ENCODE results near the gene SHROOM3. TPM values are rescaled to one million over a fixed set of nuclear protein-coding genes. Genes with fewer than 3 reads are reported as not detected.

The SHROOM3 gene
- total RNA-seq, 1 donor from 2014 or later: 0.05 TPM

DNA sequence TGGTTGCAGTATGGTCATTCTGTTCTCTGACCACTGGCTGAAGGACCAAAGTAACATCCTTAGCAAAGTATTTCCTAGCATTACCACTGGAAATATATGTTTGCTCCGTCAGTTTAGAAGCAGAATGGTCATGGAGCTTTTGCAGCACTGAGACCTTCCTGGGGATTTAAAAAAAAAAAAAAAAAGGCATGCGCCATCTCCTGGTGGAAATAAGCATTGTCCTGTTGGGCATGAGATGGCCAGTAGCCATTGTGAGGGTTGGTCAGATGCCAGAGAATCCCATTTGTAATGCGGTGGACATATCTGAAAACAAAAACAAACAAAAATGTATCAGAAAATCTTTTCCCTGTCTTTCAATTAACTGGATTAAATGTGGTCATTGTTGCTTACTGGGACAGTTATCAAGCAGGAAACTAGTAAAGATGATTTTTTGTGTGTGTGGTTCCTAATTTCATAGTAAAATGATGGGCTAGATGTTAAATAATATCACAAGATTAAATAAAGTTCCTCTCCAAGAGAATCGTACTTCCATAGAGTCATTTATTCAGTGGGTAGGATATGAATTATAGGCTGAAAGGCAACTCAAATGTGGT is 323.4 kb downstream of the SHROOM3 start:
- intact Hi-C loops (cut with micrococcal nuclease): loop anchor here (2.0 kb wide), 1 partner anchor 246 kb away; no protein-coding TSS in a partner anchor
- Mint-ChIP-seq H3K9me3 (no peaks in the 10 kb centered on the region), H3K36me3 (ENCODE audit: low read depth) (no peaks in the 10 kb centered on the region), H3K27ac (no peak overlapping the region), H3K4me3 (no peak overlapping the region), H3K27me3 (peaks cover 6% of the 10 kb centered on the region), H3K4me1 (peaks cover 3% of the 10 kb centered on the region)
- DNase-seq: peak; percentile 69

DNA sequence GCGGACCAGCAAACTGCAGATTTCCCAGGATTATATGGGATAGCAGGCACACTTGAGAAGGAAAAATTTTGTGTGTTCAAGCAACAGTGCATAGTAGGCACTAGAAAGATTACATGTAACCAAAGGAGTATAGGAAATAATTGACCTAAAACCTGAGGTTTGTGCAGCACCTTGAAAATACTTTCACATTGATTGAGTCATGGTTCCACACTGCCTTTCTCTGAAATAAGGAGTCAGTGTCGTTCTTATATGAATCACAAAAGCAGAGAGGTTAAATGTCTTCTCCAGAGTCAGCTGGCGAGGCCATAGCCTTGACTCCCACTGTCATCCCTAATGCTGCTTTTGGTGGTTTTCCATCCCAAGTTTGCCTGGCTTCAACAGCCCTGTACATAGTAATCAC is 324.0 kb downstream of the SHROOM3 start:
- H3K9me3 Mint-ChIP-seq: no peaks in the 10 kb centered on the region
- intact Hi-C loops (cut with micrococcal nuclease): loop anchor here (2.0 kb wide), 1 partner anchor 246 kb away; no protein-coding TSS in a partner anchor
- no peaks in the 10 kb centered on the region for H3K36me3 Mint-ChIP-seq (ENCODE audit: low read depth)
- no peak overlapping the region for H3K27ac Mint-ChIP-seq
- peaks cover 6% of the 10 kb centered on the region for H3K27me3 Mint-ChIP-seq
- no peak overlapping the region for H3K4me3 Mint-ChIP-seq
- H3K4me1 Mint-ChIP-seq: peaks cover 3% of the 10 kb centered on the region
- no peak for DNase-seq

DNA sequence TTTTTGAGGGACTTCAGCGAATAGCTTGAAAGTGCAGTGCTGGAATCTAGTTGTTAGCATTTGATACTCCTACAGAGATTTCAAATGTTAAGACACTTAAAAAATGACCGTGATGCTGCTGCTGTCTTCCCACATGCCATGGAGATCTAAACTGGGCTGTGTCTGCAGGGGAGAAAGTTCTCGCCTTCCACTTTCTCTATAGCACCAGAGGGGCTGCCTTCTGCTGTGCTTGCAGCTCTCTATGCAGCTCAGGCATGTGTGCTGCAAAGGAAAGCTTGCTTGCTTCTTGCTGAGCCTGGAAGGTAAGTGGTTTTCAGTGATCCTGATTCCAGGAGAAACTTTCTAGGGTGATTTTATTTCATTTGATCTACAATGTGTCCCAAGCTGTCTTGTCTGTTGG is 325.2 kb downstream of the SHROOM3 start:
- DNase-seq: no peak
- intact Hi-C loops (cut with micrococcal nuclease): no loop called here
- Mint-ChIP-seq H3K4me3 (no peak overlapping the region), H3K27ac (no peak overlapping the region), H3K27me3 (peaks cover 6% of the 10 kb centered on the region), H3K4me1 (peaks cover 3% of the 10 kb centered on the region), H3K36me3 (ENCODE audit: low read depth) (no peaks in the 10 kb centered on the region), H3K9me3 (no peaks in the 10 kb centered on the region)

DNA sequence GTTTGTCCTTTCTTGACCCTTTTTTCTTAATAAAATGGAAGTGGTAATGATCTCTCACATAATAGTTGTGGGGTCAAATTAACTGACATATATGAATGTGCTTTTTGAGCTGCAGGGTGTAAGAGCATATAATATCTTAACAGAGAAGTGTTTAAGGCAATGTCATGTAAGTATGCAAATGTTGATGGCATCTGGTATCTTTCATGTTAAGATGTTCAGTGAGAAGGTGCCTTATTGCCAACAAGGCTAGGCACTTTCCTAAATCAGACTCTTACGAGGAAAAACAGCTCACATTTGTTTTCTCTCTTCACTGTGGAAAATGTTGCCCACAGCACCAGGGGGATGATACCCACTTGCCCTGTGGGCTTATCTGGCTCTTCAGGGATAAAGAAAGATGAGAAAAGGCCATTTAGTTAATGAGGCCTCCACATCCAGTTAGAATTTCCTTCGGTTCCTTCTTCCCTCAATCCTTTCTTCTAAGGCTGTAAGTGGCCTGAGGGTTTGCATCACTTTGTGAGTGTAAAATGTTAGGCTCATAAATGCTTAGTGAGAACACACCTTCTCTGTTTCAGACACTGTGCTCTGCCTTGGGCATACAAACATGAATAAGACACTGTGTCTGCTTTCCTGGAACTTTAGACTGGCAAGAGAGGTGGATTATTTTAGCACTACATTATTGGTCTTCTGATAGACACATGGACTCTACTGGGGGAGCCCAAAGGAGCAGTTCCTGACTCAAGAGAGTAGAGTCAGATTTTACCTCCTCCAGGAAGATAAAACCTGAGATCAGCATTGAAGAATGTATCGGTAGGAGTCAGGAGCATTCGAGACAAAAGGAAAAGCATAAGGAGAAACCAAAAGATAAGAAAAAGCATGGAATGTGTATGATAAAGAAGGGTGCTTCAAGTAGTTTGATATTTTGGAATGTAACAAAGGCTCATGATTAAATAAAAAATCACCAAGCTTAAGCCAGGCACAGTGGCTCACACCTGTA is 327.4 kb downstream of the SHROOM3 start:
- intact Hi-C loops (cut with micrococcal nuclease): no loop called here
- peaks cover 3% of the 10 kb centered on the region for H3K4me1 Mint-ChIP-seq
- H3K9me3 Mint-ChIP-seq: no peaks in the 10 kb centered on the region
- H3K4me3 Mint-ChIP-seq: no peak overlapping the region
- H3K36me3 Mint-ChIP-seq (ENCODE audit: low read depth): no peaks in the 10 kb centered on the region
- DNase-seq: no peak
- H3K27ac Mint-ChIP-seq: no peak overlapping the region
- H3K27me3 Mint-ChIP-seq: peaks cover 6% of the 10 kb centered on the region

DNA sequence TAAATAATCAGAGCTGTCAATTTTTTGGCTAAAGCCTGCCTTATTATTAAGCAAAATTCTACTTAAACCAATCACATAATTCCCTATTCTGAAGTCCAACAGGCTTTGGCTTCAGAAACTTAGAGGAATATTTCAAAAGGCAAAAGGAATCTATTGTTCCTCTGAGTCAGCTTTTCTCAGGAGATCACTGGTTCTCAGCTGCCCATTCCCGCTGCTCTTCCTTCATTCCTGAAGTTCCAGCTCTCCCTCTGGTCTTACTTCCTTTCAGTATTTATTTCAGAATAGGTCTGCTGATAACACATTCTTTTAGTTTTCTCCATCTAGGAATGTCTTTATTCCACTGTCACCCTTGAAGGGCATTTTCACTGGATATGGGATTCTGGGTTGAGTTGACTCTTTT is 329.2 kb downstream of the SHROOM3 start:
- H3K36me3 Mint-ChIP-seq (ENCODE audit: low read depth): no peaks in the 10 kb centered on the region
- DNase-seq: no peak
- no peak overlapping the region for H3K4me3 Mint-ChIP-seq
- no peak overlapping the region for H3K27ac Mint-ChIP-seq
- H3K9me3 Mint-ChIP-seq: no peaks in the 10 kb centered on the region
- peaks cover 6% of the 10 kb centered on the region for H3K27me3 Mint-ChIP-seq
- intact Hi-C loops (cut with micrococcal nuclease): no loop called here
- H3K4me1 Mint-ChIP-seq: no peaks in the 10 kb centered on the region

DNA sequence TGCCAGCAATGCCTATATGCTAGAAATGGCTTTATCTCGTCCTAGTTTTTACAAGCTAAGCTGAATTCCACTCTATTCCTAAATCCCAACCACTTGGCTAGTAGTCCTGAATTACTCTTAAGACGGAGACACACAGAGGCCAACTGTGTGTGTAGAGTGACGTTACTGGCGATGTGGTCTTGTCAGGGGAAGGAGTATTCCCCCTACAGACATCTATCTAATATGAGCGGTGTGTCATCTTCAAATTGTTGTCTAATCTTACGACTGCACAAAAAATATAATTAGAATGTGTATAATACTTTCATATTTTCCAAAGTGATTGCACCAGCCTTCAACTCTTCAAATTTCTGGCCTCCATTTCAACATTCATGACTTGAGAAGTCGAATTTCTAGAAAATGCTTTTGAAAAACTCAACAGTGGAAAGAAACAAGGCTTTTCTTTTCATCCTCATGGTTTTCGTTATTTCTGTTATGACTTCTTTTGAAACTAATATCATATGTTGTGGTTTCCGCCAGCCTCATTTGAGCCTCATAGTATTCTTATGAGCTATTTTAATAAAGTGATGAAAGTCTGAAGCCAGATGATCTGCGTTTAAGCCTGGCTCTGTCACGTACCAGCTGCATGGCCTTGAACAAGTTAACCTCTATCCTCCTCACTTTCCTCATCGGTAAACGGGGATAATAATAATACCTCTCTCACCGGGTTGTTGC is 330.6 kb downstream of the SHROOM3 start:
- no peaks in the 10 kb centered on the region for H3K4me1 Mint-ChIP-seq

DNA sequence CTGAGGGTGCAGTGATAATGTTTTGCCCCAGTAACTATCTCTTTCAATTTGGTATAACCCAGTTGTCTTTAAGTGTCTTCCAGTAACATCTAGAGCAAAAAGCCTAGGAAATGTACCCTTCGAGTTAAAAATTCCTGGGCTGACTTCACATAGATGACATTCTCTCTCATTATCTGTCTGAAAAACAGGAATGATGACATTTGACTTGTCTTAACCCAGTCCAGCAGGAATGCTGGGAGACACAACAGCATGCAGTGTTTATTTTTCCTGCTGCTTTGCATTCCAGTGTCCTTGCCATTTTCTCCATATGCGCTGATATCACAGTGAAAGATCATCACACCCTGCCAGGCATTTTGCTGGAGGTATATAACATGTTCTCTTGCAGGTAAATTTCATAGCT is 333.0 kb downstream of the SHROOM3 start:
- no peak for DNase-seq
- Mint-ChIP-seq H3K4me3 (no peak overlapping the region), H3K27me3 (no peaks in the 10 kb centered on the region), H3K4me1 (peaks cover 2% of the 10 kb centered on the region), H3K27ac (no peak overlapping the region), H3K9me3 (no peaks in the 10 kb centered on the region), H3K36me3 (ENCODE audit: low read depth) (no peaks in the 10 kb centered on the region)
- intact Hi-C loops (cut with micrococcal nuclease): no loop called here

More for the DNA sequence above, 330.6 kb downstream of the SHROOM3 start:
- H3K9me3 Mint-ChIP-seq: no peaks in the 10 kb centered on the region
- no peaks in the 10 kb centered on the region for H3K36me3 Mint-ChIP-seq (ENCODE audit: low read depth)
- peaks cover 2% of the 10 kb centered on the region for H3K27me3 Mint-ChIP-seq
- no peak overlapping the region for H3K27ac Mint-ChIP-seq
- intact Hi-C loops (cut with micrococcal nuclease): no loop called here
- DNase-seq: no peak
- H3K4me3 Mint-ChIP-seq: no peak overlapping the region

DNA sequence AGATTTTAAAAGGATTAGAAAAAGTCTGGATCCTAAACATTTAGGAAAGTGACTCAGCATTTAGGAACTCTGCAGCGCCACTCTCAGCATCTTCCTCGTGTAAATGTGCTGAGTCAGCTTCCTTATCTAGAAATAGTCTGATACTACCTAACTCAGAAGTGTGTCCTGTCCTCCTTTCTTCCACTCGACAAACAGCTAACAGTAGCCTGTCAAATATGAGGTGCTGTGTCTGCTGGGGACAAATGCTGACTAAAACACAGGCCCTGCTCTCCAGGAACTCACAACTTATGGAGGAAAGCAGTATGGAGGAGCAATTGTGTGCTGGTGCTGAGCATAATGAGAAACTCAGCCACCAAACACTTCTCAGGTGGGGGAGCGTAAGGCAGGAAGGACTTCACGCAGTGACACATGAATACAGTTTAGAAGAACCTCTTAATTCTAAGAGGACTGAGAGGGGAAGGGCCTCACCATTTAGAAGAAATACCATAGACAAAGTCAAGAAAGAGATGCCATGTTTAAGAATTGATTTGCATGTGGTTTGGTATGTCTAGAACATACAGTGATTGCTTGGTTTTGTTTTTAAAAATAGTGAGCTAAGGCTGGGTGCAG is 337.6 kb downstream of the SHROOM3 start:
- H3K4me1 Mint-ChIP-seq: peaks cover 2% of the 10 kb centered on the region
- H3K9me3 Mint-ChIP-seq: no peaks in the 10 kb centered on the region

DNA sequence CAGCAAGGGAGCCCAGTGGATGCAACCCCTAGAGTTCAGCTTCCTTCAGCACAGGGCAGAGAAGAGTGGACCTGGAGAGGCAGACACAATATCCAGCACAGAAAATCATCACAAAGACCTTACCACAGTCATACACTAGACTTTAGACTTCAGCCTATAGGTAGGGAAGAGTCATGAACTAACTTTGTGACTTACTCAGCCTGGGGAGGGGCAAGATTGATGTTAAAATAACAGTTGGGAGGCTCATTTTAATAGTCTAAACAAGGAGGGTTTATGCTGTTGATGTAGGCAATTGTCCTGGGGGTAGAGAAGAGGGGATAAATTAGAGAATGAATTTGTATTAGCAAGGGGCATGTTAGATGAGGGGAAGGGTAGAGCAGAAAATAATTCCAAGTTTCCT is 338.7 kb downstream of the SHROOM3 start:
- intact Hi-C loops (cut with micrococcal nuclease): no loop called here
- Mint-ChIP-seq H3K9me3 (no peaks in the 10 kb centered on the region), H3K4me1 (peaks cover 2% of the 10 kb centered on the region), H3K36me3 (ENCODE audit: low read depth) (no peaks in the 10 kb centered on the region), H3K27me3 (no peaks in the 10 kb centered on the region), H3K4me3 (no peak overlapping the region), H3K27ac (no peak overlapping the region)
- DNase-seq: no peak

More for the DNA sequence above, 337.6 kb downstream of the SHROOM3 start:
- DNase-seq: no peak
- Mint-ChIP-seq H3K27ac (no peak overlapping the region), H3K4me3 (no peak overlapping the region), H3K27me3 (no peaks in the 10 kb centered on the region), H3K36me3 (ENCODE audit: low read depth) (no peaks in the 10 kb centered on the region)
- intact Hi-C loops (cut with micrococcal nuclease): no loop called here

DNA sequence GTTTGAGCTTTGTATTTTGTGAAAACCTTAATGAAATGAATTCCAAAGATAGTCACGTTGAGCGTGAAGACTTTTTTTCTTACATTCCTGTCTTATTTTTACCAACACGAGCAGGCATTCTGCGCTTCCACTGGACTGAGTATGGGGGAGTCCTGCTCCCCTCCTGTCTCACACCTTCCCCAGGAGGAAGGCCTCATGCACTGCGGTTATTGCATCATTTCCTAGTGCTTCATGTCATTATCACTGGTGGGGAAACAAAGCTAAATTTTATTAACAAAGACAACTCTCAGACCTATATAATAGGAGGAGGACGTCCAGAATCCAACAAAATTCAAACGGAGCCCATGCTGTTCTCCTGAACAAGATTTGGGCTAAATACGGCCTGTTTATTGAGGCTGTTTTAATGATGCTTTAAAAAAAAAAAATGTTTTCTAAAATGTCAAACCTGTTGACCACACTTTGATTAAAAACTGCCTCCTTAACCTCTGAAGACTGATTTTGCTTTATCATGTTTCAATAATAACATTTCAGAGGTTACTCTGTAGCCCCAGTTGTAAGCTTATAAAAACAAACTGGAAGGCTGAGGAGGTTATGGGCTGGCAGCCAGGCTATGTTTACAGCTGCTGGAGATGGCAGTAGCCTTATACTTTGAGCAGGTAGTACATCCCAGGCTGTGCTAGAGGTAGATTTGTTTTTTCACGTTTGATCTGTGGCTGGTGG is 344.9 kb downstream of the SHROOM3 start:
- intact Hi-C loops (cut with micrococcal nuclease): no loop called here
- Mint-ChIP-seq H3K4me3 (no peak overlapping the region), H3K9me3 (no peaks in the 10 kb centered on the region), H3K27ac (no peak overlapping the region), H3K27me3 (no peaks in the 10 kb centered on the region), H3K4me1 (peaks cover 1% of the 10 kb centered on the region), H3K36me3 (ENCODE audit: low read depth) (no peaks in the 10 kb centered on the region)
- no peak for DNase-seq

DNA sequence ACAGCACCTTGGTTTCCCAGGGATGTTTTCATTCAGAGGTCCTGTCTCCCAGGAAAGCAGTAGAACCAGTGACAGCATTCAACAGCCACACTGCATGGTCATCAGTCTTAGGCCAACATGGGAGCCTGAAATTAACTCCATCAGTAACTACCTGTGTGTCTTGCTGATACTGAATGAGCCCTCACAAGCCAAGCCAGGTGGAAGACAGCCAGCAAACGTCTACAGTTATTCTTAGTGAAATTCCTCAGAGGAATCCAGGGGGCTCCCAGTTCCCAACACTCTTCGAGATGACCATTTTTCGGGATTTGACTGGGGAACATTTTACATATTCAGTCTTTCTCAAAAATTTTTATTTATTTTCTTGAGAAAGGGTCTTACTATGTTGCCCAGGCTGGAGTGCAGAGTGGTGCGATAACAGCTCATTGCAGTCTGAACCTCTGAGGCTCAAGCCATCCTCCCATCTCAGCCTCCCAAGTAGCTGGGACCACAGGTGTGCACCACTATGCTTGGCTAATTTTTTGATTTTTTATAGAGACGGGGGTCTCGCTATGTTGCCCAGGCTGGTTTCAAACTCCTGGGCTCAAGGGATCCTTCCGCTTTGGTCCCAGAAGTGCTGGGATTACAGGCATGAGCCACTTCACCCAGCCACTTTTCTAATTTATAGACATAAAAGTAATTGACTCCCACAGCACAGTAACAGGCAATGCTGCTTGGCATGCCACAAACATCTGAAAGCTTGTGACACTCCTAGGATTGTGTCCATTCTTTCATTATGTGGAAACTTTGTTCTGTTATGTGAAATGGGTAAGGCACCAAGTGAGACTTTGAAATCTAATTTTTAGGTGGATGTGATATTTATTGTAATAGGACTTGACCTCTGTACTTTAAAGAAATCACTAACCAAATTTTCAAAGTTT is 346.0 kb downstream of the SHROOM3 start:
- Mint-ChIP-seq H3K4me1 (peaks cover 1% of the 10 kb centered on the region), H3K27ac (no peak overlapping the region), H3K4me3 (no peak overlapping the region), H3K27me3 (no peaks in the 10 kb centered on the region), H3K9me3 (no peaks in the 10 kb centered on the region), H3K36me3 (ENCODE audit: low read depth) (no peaks in the 10 kb centered on the region)
- intact Hi-C loops (cut with micrococcal nuclease): no loop called here
- DNase-seq: no peak

DNA sequence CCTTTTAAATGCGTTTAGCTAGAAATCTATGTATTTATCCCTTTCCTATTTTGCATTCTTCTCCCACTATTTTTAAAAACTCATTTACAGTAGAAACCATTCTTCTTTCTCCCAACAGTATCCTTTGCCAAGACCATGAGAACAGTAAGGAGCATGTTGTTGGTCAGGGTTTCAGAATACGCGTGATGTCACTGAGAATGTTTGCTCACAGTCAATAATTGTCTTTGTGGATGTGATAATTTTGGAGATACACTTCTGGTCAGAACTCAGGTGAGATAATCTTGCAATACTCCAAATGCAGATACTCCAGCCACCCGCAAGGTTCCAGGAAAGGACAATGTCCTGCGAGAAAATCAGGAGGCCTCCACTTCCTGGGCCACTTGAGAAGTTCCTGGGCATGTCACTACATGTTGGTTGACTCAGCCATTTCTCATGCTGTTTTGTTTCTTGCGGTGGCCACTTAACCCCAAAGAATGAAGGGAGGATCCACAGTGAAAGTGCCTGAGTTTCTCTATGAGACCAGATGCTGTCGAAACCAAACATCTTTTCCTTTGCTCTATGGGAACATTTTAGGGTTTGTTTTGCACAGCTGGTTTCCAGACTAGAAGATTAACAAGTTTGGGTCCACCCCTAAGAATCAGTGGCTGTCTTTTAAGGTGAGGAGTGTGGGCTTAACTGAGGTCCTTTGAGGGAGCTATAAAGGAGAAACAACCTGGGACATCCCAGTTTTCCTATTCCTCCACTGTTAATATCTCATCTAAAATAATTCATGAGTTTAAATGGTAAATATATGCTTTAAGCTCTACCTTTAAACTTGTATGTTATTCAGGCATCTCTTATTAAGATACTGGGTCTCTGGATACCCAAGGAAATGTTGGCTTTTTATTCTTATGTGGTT is 346.9 kb downstream of the SHROOM3 start:
- H3K4me1 Mint-ChIP-seq: peaks cover 1% of the 10 kb centered on the region
- H3K36me3 Mint-ChIP-seq (ENCODE audit: low read depth): no peaks in the 10 kb centered on the region
- no peak overlapping the region for H3K4me3 Mint-ChIP-seq
- no peak for DNase-seq
- H3K27ac Mint-ChIP-seq: no peak overlapping the region
- no peaks in the 10 kb centered on the region for H3K9me3 Mint-ChIP-seq
- no peaks in the 10 kb centered on the region for H3K27me3 Mint-ChIP-seq
- intact Hi-C loops (cut with micrococcal nuclease): no loop called here

Measured in activated CD4-positive, alpha-beta T cell treated with anti-CD3 and anti-CD28 coated beads, Interleukin-2, amount 10 ng/mL, durations not matched to agents 24 days and 14 days (primary cell).